ENCODE data around the gene HOTAIR. TPM values are rescaled to one million over a fixed set of nuclear protein-coding genes. Genes with fewer than 3 reads are reported as not detected.

HOTAIR gene
- polyA plus RNA-seq, 1 donor from 2014 or later, result not detected

GRCh38 chr12:53982648-53983567 lies 8.2 kb upstream of the HOTAIR start:
- Histone ChIP-seq H3K27me3 (ENCODE audit: insufficient read depth, low read depth, low read length) (peaks cover 99% of the 10 kb centered on the region), H3K4me3 (ENCODE audit: low read length) (no peak overlapping the region), H2AFZ (ENCODE audit: low read depth, low read length) (no peak overlapping the region), H3K9me2 (ENCODE audit: insufficient read depth, low read length) (no peaks in the 10 kb centered on the region), H3K4me2 (ENCODE audit: low read length) (no peak overlapping the region), H3K9me3 (ENCODE audit: low read length) (no peaks in the 10 kb centered on the region), H3K36me3 (ENCODE audit: insufficient read depth, low read length) (no peaks in the 10 kb centered on the region), H3K27ac (ENCODE audit: low read length) (no peak overlapping the region), H3K79me2 (replicated peaks; ENCODE audit: insufficient read depth, low read length) (no peaks in the 10 kb centered on the region), H3F3A (ENCODE audit: insufficient read depth, low read length, poor library complexity, severe bottlenecking) (no peaks in the 10 kb centered on the region), H4K20me1 (ENCODE audit: insufficient read depth) (no peaks in the 10 kb centered on the region), H3K9ac (ENCODE audit: low read length) (no peak overlapping the region)
- TF ChIP-seq TAF1 (IDR thresholded peaks at IDR 0.05; ENCODE audit: low read depth) (no peak), EZH2 (IDR thresholded peaks at IDR 0.05; ENCODE audit: borderline replicate concordance, insufficient read depth, low read length, poor library complexity, severe bottlenecking) (no peak), RAD21 (conservative IDR thresholded peaks at IDR 0.05) (no peak), SMC3 (conservative IDR thresholded peaks at IDR 0.05; ENCODE audit: poor library complexity) (no peak), EP300 (conservative IDR thresholded peaks at IDR 0.05; ENCODE audit: poor library complexity, severe bottlenecking) (no peak), REST (IDR thresholded peaks at IDR 0.05; ENCODE audit: borderline replicate concordance) (no peak), MXI1 (conservative IDR thresholded peaks at IDR 0.05; ENCODE audit: poor library complexity, severe bottlenecking) (no peak), POLR2AphosphoS5 (IDR thresholded peaks at IDR 0.05) (no peak), CTCF (IDR thresholded peaks at IDR 0.05; ENCODE audit: poor library complexity, severe bottlenecking) (no peak)

- H3K4me3 ChIP-seq (ENCODE audit: low read length), result no peak overlapping the region
- H2AFZ ChIP-seq (ENCODE audit: low read depth, low read length), result no peak overlapping the region
- no peaks in the 10 kb centered on the region for H3K9me2 ChIP-seq (ENCODE audit: insufficient read depth, low read length)
- no peaks in the 10 kb centered on the region for H3K79me2 ChIP-seq (replicated peaks; ENCODE audit: insufficient read depth, low read length)
- peaks cover 99% of the 10 kb centered on the region for H3K27me3 ChIP-seq (ENCODE audit: insufficient read depth, low read depth, low read length)
- no peak overlapping the region for H3K27ac ChIP-seq (ENCODE audit: low read length)
- H3K9ac ChIP-seq (ENCODE audit: low read length), result no peak overlapping the region
- H3K36me3 ChIP-seq (ENCODE audit: insufficient read depth, low read length), result no peaks in the 10 kb centered on the region
- H4K20me1 ChIP-seq (ENCODE audit: insufficient read depth), result no peaks in the 10 kb centered on the region
- no peaks in the 10 kb centered on the region for H3K9me3 ChIP-seq (ENCODE audit: low read length)
- H3F3A ChIP-seq (ENCODE audit: insufficient read depth, low read length, poor library complexity, severe bottlenecking), result no peaks in the 10 kb centered on the region
- no peak overlapping the region for H3K4me2 ChIP-seq (ENCODE audit: low read length)
- TF ChIP-seq CTCF (IDR thresholded peaks at IDR 0.05; ENCODE audit: poor library complexity, severe bottlenecking), result no peak
- no peak for TF ChIP-seq RAD21 (conservative IDR thresholded peaks at IDR 0.05)
- no peak for TF ChIP-seq REST (IDR thresholded peaks at IDR 0.05; ENCODE audit: borderline replicate concordance)
- TF ChIP-seq POLR2AphosphoS5 (IDR thresholded peaks at IDR 0.05), result no peak
- no peak for TF ChIP-seq TAF1 (IDR thresholded peaks at IDR 0.05; ENCODE audit: low read depth)
- TF ChIP-seq EZH2 (IDR thresholded peaks at IDR 0.05; ENCODE audit: borderline replicate concordance, insufficient read depth, low read length, poor library complexity, severe bottlenecking), result no peak
- no peak for TF ChIP-seq MXI1 (conservative IDR thresholded peaks at IDR 0.05; ENCODE audit: poor library complexity, severe bottlenecking)
- TF ChIP-seq SMC3 (conservative IDR thresholded peaks at IDR 0.05; ENCODE audit: poor library complexity), result no peak
- TF ChIP-seq EP300 (conservative IDR thresholded peaks at IDR 0.05; ENCODE audit: poor library complexity, severe bottlenecking), result no peak
Observed at GRCh38 chr12:53981634-53982565, 7.1 kb upstream of the HOTAIR start.
